ENCODE results near the gene NDUFC2.

DNA sequence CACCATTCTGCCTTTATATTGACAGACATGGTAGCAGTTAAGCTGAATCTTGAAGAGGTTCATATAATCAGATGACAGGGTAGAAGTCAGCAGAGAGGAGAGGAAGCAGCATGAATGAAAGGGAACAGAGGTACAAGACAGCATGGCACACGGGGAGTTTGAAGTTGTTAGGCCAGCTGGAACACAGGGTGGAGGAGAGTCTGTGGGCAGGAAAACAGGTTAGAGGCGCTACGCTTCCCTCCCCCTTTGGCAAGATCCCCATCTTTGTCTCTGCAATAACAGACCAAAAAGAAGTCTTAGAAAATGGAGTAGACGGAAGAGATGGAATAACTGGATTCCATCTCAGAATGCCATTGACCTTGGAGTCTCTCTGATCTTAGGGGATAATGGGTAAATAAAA, 20.0 kb upstream of the NDUFC2 start:
- TF ChIP-seq, protein P1, sequence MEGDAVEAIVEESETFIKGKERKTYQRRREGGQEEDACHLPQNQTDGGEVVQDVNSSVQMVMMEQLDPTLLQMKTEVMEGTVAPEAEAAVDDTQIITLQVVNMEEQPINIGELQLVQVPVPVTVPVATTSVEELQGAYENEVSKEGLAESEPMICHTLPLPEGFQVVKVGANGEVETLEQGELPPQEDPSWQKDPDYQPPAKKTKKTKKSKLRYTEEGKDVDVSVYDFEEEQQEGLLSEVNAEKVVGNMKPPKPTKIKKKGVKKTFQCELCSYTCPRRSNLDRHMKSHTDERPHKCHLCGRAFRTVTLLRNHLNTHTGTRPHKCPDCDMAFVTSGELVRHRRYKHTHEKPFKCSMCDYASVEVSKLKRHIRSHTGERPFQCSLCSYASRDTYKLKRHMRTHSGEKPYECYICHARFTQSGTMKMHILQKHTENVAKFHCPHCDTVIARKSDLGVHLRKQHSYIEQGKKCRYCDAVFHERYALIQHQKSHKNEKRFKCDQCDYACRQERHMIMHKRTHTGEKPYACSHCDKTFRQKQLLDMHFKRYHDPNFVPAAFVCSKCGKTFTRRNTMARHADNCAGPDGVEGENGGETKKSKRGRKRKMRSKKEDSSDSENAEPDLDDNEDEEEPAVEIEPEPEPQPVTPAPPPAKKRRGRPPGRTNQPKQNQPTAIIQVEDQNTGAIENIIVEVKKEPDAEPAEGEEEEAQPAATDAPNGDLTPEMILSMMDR (IDR thresholded peaks at IDR 0.05), result no peak
- TF ChIP-seq POLR2A (IDR thresholded peaks at IDR 0.05) (no peak), POLR2AphosphoS5 (IDR thresholded peaks at IDR 0.05) (no peak)

Measured in stomach (tissue), 4 donors.